CD4-positive, alpha-beta T cell treated with Interleukin-4 for 1 hour (primary cell): ENCODE data around the gene PTBP1.

Source experiments
- DNase-seq, 2 donors: peaks; one replicate each; pipeline ENCODE4 v3.0.0-alpha.2; 2020 to 2022

Gene PTBP1

DNA sequence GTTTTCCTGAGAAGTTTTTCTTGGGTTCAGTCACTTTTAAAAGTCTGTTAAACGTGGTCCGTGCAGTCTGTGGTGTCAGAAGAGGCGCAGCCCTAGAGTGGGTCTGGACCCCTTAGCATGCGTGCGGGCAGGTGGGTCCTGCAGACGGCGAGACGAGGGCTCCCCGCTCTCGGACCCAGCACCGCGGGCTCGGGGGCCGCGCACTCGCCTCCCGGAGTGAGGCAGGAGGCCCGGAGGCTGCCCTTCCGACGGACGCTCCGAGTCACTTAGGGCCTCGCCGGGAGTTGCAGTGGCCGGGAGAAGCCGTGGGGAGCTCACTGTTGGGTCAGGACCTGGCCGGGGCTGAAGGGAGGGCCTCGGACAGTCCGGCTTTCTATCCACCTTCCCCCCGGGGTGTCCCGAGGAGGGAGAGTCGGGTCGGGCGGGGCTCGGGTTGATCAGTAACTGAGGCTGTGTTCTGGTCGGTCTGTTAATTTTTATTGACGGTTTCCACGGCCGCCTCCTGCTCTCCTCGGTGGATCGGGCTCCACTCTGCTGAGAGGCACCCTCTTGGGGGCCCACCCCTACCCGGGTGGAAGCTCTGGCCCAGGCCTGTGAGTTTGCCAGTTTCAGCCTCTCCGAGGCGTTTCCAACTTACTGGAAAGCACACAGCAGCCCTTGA lies 1.3 kb downstream of the PTBP1 start:
- no peak for DNase-seq

DNA sequence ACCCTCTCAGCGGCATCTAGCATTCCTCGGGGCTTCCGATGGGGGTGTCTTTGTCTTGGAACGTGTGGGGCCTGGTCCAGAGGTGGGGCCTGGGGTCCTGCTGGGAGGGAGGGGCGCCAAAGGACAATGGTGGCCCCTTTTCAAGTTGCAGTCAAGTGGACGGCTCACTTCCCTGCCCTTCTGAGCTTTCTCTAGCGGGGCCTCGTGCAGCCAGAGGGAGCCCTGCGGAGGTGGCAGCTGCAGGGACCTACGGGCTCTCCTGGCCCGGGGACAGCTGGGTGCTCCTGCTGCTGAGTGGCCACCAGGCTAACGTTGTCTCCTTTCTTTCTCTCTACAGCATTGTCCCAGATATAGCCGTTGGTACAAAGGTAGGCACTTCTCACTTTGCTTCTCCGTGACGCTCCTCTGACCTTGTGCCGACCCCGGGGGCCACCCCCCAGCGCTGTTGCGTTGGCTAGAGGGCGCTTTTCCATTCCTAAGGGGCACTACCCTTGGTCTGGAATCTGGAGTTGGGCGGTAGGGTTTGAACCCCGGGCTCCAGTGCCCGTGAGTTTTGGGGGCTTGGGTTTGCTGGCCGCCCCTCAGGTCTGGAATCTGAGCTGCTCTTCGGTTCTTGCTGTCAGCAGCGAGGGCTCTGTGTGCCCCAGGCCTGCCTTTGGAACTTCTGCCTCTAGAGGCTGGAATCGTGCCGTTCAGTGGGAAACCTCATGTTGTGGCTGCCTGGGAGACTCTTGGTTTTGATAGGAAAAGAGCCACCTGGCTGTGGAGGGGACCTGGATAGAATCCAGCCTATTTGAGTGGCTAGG lies 2.0 kb downstream of the PTBP1 start:
- DNase-seq: no peak

DNA sequence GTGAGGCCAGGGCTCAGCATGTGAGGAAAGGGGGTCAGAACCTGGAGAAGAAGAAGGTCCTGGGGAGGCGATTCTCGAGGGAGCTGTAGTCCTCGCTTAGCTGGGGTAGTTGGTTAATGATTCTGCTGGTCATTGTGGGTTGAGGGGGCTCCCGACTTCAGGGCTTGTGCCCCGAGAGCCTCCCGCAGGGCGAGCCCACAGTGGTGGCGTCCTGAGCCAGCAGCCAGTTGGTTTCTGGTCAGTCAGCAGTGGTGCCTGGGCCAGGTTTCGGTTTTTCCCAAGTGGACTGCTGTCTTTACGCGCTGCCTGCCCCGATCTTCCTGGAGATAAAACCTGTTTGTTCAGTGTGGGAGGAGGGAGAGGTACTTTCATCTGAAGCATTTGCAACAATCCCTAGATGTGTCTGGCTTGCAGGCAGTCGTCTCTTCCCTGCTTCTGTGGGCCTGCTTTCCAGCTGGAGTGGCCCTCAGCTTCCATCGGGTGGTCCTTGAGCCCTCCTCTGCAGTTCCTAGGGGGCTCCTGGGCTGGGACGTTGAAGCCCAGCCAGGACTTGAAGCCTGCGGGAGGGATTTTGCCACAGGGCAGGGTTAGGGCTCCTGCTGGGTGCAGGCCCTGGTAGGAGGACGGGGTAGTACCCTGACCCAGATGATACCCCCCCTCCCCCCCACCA lies 3.2 kb downstream of the PTBP1 start:
- DNase-seq: no peak

DNA sequence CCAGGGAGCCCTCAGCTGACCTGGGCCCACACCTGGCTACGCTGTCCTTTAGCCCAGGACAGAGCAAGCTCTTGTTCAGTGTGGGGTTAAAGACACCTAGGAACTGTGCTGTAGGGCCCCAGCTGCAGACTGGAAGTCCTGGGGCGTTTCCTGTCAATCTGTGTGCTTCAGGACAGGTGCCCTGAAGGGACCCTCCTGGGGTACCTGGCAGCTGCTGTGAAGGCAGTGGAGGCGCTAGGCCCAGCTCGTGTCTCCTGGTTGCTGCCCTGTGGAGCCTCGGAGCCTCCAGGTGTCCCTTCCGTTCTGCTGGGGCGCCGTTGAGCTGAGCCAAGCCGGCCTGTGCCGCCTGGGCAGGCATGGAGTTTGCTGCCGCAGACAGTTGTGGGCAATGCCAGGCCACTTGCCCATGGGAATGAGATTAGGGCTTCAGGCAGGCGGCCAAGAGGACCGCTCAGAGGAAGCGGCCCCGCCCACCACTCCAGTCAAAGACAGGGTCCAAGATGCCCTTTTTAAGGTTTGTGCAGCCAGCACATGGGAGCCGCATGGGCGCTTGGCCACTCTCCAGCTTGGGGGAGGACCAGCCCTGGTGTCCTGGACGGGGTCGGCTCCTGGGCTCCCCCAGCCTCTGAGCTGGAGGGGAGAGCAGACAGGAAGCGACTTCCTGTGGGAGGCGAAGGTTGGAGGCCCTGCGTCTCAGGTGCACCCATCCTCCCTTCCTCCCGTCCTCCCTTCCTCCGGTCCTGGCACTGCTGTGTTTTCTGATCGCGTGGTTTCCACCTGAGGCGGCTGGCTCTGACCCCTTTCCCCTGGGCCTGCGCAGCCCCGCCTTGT lies 4.0 kb downstream of the PTBP1 start:
- no peak for DNase-seq

DNA sequence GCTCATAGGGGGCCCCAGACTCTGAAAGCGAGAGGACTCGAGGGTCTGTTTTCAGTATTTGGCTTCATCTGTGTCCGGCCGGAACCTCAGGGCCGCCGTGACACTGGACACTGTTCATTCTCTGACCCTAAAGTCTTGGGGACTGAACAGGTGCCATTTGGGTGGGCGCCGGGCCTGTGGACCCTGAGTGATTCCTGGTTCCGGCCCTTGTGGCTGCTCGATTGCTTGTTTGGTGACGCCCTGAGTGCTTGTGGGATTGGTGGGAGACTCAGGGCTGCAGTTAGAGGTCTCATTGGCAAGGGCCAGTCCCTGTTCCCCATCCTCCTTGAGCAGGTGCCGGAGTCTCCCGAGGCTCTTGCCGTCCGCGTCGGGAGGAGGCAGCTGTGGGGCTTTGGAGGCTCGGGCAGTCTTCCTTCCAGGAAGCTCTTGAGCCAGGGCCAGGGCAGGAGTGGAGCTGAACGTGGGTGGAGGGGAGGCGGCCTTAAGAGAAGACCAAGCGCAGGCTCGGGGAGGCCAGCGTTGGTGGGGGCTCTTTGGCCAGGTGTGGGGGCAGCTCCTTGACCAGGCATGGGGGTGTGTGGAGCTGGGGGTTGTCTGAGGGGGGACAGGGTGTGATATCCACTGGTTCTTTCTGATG lies 4.7 kb downstream of the PTBP1 start:
- no peak for DNase-seq

DNA sequence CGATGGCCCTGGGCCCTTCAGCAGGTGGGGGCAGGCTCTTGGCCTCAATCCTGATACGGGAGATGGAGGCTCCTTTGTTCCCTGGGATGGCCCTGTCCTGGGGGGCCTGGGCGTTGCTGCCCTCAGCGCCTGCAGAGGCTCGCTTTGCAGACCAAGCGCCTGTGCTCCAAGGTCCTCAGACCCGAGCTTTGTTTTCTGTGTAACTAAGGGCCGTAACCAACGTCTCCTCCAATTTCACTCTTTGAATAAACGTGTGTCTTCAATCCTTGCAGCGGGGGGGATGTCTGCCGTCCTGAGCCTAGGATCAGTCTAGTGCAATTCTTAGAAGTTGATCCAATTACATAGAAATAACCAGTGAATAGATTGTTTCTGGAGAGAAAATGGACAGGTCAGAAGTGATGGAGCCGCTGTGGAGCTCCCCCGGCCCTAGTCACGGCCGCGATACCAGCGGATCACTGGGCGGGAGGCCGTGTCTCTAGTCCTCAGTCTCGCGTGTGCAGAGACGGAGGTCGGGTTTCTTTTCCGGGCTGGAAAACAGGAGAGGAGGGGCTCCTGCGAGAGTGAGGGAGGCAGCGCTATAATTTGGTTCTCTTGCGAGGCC lies 5.3 kb downstream of the PTBP1 start:
- no peak for DNase-seq

DNA sequence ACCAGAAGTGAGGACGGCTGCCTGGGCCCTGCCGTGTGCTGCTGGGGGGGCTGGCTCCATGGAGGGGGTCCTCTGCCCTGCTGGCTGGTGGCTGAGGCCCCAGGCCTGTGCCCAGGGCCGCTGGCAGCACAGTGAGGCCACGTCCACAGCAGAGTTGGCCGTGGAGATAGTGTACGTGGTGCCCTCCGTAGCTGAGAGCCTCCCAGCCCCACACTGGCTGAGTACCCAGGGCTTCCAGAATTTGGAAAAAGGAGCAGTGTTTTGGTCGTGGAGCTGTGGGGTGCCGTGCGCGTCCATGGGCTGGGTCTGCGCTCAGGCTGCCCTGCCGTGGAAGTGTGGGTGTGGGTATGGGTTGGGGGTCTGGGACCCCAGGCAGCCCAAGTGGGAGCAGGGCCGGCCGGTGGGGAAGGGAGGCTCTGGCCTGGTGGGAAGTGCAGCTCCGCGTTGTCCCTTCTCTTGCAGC lies 5.9 kb downstream of the PTBP1 start:
- no peak for DNase-seq

DNA sequence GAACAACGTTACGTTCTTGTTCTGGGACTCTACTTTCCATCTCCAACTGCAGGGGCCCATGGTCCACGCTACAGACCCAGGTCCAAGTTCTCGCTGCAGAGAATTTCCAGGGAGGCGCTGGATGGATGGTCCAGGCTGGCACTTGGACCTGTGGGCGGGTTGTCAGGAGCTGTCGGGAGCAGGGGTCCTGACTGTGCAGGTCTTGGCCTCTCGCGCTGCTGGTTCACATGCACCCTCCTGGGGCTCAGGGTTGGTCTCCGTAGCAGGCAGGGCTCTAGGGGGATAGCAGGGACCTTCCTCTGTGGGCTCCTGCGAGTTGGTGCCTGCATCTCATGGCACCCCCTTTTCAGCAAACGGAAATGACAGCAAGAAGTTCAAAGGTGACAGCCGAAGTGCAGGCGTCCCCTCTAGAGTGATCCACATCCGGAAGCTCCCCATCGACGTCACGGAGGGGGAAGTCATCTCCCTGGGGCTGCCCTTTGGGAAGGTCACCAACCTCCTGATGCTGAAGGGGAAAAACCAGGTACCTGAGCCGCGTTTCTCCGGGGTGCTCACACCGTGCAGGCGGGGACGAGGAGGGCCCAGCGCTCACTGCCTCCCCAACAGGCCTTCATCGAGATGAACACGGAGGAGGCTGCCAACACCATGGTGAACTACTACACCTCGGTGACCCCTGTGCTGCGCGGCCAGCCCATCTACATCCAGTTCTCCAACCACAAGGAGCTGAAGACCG lies 6.6 kb downstream of the PTBP1 start:
- DNase-seq: no peak

DNA sequence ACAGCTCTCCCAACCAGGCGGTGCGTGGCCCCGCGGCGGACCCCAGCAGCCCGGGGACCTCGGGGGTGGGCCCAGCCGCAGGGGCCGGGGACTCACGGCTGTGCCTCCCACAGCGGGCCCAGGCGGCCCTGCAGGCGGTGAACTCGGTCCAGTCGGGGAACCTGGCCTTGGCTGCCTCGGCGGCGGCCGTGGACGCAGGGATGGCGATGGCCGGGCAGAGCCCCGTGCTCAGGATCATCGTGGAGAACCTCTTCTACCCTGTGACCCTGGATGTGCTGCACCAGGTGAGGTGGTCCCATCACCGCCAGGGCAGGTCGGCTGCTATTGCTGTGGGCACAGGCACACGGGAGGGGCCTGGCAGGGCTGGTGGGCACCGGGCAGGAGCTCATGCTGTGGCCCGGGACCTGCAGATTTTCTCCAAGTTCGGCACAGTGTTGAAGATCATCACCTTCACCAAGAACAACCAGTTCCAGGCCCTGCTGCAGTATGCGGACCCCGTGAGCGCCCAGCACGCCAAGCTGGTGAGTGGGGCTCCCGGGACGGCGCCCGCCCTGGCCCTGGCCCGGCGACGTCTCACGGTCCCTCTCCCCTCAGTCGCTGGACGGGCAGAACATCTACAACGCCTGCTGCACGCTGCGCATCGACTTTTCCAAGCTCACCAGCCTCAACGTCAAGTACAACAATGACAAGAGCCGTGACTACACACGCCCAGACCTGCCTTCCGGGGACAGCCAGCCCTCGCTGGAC lies 7.3 kb downstream of the PTBP1 start:
- no peak for DNase-seq

DNA sequence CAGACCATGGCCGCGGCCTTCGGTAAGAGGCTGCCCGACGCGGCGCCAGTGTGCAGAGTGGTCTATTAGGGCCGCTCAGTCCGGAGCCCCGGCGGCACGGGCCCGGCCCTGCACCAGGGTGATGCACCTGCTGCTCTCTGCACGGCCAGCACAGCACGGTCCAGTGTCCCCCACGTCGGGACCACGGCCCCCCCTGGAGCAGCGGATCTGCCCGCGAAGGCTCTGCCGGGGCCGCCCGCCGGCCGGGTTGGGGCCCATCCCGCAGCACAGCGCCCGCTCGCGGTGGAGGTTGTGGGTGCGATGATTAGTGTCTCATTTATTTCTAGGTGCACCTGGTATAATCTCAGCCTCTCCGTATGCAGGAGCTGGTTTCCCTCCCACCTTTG lies 7.9 kb downstream of the PTBP1 start:
- DNase-seq: no peak

DNA sequence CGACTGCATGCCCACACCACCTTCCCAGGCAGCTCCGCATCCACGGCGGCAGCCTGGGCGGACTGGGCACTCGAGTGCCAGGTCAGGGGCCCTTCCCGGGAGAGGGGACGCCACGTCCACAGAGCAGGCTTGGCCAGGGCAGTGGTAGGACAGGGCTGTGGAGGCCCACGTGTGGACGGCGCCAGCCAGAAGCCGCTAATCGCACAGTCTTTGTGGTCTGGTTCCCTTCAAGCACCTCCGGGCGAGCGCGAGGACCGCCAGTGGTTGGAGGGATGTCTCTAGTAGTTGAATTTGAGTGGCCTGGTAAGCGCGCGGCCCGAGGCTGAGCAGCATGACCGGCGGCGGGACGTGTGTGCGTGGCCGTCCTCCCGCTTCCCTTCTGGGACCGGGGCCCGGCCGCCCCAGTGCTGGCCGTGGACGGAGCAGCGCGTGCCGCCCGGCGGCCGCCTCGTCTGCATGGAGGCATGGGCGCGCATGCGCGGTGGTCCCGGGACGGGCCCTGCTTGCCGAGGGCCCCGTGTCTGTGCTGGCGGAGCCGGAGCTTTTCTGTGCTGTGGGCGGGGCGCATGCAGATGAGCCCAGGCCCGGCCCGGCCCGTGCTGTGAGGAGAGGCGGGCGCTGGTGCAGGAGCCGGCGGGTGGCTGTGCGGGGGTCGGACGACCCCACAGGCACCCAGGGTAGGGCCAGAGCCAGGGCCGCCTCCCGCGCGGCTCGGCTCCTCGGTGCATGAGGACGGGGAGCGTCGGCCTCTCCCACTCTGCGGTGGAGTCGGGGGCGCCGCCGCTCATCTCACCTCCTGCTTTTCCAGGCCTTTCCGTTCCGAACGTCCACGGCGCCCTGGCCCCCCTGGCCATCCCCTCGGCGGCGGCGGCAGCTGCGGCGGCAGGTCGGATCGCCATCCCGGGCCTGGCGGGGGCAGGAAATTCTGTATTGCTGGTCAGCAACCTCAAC lies 8.6 kb downstream of the PTBP1 start:
- no peak for DNase-seq

DNA sequence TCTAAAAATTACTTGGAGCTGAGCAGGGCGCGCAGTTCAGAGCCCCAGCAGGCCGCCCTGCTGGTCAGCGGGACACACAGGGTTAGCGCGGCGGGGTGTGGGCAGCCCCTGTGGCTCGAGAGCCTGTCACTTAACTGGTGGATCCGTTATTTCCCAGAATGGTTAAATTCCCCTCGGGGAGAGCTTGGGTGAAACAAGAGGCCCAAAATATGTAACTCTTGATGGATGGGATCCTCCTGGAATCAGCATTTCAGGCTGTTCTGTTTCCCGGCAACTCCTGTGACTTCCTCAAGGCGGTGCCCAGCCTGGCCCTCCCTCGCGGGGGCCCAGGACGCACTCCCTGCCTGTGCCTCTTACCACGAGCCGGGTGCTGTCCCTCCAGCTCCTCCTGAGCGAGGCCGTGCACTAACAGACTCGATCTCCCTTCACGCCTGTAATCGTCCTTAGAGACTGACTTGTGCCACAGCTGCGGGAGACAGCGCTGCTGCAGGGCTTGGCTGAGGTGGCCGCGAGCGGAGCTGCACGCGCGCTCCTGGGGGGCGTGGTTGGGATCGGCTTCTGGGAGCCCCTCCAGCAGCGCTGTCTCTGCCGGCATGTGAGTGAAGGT lies 9.7 kb downstream of the PTBP1 start:
- no peak for DNase-seq

DNA sequence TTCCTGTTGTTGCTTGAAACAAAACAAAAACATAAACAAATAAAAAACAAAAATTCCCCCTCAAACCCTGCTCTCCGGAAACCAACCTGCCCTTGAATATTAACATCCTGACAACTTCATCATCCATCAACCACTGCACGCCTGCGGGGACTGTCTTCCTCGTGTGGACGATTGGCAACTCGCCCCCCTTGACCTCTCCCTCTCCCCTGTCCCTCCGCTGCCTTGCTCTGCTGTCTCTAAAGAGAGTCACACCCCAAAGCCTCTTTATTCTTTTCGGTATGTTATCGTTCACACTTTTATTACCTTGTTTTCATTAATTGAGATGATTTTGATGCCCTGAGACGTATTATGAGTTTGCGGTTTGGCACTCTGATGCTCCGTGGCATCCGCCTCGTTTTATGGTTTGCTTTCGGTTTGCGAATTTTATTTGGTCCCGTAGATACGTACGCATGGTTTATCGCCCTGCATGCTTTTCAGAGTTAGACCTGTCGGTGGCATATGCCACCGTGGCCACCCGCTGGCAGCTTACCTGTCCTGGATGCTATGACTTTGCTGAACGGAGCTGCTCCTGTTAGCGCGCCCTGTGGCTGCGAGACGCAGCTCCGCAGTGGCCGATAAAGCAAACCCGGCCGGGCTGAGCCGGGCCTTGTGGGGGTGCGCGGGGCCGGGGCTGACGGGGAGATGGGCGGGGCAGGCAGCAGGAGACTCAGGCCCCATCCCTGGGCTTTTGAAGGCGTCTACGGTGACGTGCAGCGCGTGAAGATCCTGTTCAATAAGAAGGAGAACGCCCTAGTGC lies 10.6 kb downstream of the PTBP1 start:
- DNase-seq: no peak

DNA sequence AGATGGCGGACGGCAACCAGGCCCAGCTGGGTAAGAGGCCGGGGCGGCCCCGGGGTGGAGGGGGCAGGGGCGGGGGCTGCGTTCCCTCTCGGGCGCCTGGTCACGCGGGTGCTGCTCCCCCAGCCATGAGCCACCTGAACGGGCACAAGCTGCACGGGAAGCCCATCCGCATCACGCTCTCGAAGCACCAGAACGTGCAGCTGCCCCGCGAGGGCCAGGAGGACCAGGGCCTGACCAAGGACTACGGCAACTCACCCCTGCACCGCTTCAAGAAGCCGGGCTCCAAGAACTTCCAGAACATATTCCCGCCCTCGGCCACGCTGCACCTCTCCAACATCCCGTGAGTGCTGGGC lies 11.1 kb downstream of the PTBP1 start:
- no peak for DNase-seq

DNA sequence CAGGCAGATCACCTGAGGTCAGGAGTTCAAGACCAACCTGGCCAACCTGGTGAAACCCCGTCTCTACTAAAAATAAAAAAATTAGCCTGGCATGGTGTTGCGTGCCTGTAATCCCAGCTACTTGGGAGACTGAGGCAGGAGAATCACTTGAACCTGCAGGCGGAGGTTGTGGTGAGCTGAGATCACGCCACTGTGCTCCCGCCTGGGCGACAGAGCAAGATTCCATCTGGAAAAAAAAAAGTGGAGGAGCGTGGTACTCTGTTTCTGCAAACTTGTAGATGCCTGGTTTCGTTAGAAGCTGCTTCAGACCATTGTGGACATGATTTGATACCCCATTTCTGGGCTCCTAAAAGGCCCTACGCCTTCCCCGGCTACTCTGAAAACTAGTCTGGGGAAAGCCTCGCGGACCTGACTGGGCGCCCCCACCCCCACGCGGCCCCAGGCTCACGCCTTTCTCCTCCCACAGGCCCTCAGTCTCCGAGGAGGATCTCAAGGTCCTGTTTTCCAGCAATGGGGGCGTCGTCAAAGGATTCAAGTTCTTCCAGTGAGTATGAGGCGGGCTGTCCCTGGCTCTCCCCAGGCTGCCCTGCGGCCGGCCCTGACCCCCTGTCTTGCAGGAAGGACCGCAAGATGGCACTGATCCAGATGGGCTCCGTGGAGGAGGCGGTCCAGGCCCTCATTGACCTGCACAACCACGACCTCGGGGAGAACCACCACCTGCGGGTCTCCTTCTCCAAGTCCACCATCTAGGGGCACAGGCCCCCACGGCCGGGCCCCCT lies 13.0 kb downstream of the PTBP1 start:
- no peak for DNase-seq

DNA sequence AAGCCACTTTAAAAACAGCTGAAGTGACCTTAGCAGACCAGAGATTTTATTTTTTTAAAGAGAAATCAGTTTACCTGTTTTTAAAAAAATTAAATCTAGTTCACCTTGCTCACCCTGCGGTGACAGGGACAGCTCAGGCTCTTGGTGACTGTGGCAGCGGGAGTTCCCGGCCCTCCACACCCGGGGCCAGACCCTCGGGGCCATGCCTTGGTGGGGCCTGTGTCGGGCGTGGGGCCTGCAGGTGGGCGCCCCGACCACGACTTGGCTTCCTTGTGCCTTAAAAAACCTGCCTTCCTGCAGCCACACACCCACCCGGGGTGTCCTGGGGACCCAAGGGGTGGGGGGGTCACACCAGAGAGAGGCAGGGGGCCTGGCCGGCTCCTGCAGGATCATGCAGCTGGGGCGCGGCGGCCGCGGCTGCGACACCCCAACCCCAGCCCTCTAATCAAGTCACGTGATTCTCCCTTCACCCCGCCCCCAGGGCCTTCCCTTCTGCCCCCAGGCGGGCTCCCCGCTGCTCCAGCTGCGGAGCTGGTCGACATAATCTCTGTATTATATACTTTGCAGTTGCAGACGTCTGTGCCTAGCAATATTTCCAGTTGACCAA lies 13.7 kb downstream of the PTBP1 start:
- DNase-seq: no peak

DNA sequence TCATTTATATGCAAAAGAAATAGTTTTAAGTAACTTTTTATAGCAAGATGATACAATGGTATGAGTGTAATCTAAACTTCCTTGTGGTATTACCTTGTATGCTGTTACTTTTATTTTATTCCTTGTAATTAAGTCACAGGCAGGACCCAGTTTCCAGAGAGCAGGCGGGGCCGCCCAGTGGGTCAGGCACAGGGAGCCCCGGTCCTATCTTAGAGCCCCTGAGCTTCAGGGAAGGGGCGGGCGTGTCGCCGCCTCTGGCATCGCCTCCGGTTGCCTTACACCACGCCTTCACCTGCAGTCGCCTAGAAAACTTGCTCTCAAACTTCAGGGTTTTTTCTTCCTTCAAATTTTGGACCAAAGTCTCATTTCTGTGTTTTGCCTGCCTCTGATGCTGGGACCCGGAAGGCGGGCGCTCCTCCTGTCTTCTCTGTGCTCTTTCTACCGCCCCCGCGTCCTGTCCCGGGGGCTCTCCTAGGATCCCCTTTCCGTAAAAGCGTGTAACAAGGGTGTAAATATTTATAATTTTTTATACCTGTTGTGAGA lies 14.3 kb downstream of the PTBP1 start:
- DNase-seq: no peak
